Midbrain (tissue), 1 donor: ENCODE results near the gene ALPI.
A peak's percentile ranks its signal among the peaks of the same experiment; 100 is the strongest.
"Not testable (repeated sequence)": the region's sequence is repeated elsewhere in the genome, so short reads cannot be mapped to it uniquely, and the experiment has no call there.

Experiments
- DNase-seq: peaks from one replicate; lab custom pipeline; 2025; lab: John Stamatoyannopoulos, UW

The ALPI gene

GRCh38 chr2:232441922-232442321 is 14.0 kb upstream of the ALPI start:
- not testable (repeated sequence) for DNase-seq

- not testable (repeated sequence) for DNase-seq
Observed at GRCh38 chr2:232442431-232442830, 13.5 kb upstream of the ALPI start.

GRCh38 chr2:232443047-232443446 is 12.9 kb upstream of the ALPI start:
- DNase-seq: not testable (repeated sequence)

- DNase-seq: not testable (repeated sequence)
Observed at GRCh38 chr2:232443669-232444408, 12.1 kb upstream of the ALPI start.

- DNase-seq: no peak
Observed at GRCh38 chr2:232444409-232445148, 11.4 kb upstream of the ALPI start.

GRCh38 chr2:232445149-232445885 is 10.6 kb upstream of the ALPI start:
- not testable (repeated sequence) for DNase-seq

GRCh38 chr2:232446266-232446777 is 9.6 kb upstream of the ALPI start:
- not testable (repeated sequence) for DNase-seq

GRCh38 chr2:232447091-232447620 is 8.8 kb upstream of the ALPI start:
- DNase-seq: no peak

- peak; percentile 9 for DNase-seq
Observed at GRCh38 chr2:232447638-232448303, 8.2 kb upstream of the ALPI start.

- no peak for DNase-seq
Observed at GRCh38 chr2:232448304-232448690, 7.7 kb upstream of the ALPI start.

GRCh38 chr2:232449964-232450363 is 6.0 kb upstream of the ALPI start:
- DNase-seq: no peak

GRCh38 chr2:232451645-232452044 is 4.3 kb upstream of the ALPI start:
- DNase-seq: not testable (repeated sequence)

GRCh38 chr2:232454630-232455029 is 1.3 kb upstream of the ALPI start:
- DNase-seq: no peak

- DNase-seq: no peak
Observed at GRCh38 chr2:232456296-232457120, 555 bp downstream of the ALPI start.

GRCh38 chr2:232457121-232458011 is 1.4 kb downstream of the ALPI start:
- no peak for DNase-seq

- DNase-seq: no peak
Observed at GRCh38 chr2:232458051-232458660, 2.2 kb downstream of the ALPI start.

- no peak for DNase-seq
Observed at GRCh38 chr2:232458661-232459418, 2.9 kb downstream of the ALPI start.

GRCh38 chr2:232459419-232460035 is 3.6 kb downstream of the ALPI start:
- no peak for DNase-seq
